Right cardiac atrium (tissue), 5 donors: ENCODE data around the gene SELPLG. TPM values are rescaled to one million over a fixed set of nuclear protein-coding genes. Genes with fewer than 3 reads are reported as not detected.

Experiments
- ATAC-seq, 2 donors: fragments of 200-7000 bp; cut with Tn5 transposase; one replicate each; pipeline versions ENCODE4 v1.8.0 to v1.9.1; 2020; ENCODE audit warnings: moderate library complexity in 2 of 2, mild to moderate bottlenecking in 1 of 2
- DNase-seq, 3 donors: peaks; one replicate each; pipeline ENCODE4 v3.0.0-alpha.2; 2020
- H3K27ac ChIP-seq: one replicate; pipeline ENCODE4 v1.5.1; 2013; ENCODE audit warnings: mild to moderate bottlenecking, low read length, control low read depth, moderate library complexity
- H3K27me3 ChIP-seq: one replicate; pipeline ENCODE4 v1.6.1; 2013; ENCODE audit not compliant: control insufficient read depth, insufficient read depth
- H3K4me1 ChIP-seq: one replicate; pipeline ENCODE4 v1.6.1; 2013; ENCODE audit warnings: low read length; ENCODE audit not compliant: control insufficient read depth, insufficient read depth
- H3K4me3 ChIP-seq: one replicate; pipeline ENCODE4 v1.5.1; 2013; ENCODE audit warnings: low read length, control low read depth
- H3K9me3 ChIP-seq: one replicate; pipeline ENCODE4 v1.6.1; 2013; ENCODE audit warnings: low read length; ENCODE audit not compliant: control insufficient read depth
- WGBS: extraction: QIAGEN DNeasy Blood & Tissue Kit; methylation state at CpG from one replicate; pipeline ENCODE4 v1.1.7; 2013; 5-methylcytosine and 5-hydroxymethylcytosine counted together
- intact Hi-C, 4 donors: fragments of 100-400 bp; cut with DNase I; formaldehyde crosslinking; loops; one replicate each; pipeline versions ENCODE4 v1.11.0 to v1.14.0; 2022 to 2023
- polyA plus RNA-seq: library from polyadenylated mRNA; stranded (reverse); fragments of 200-250 nt; gene quantifications from one replicate; pipeline ENCODE4 v1.2.3, GENCODE V29; 2013
- total RNA-seq, 4 donors: library from RNA; stranded (reverse); fragmentation: NEBNext Ultra II Directional; extraction: Animal tissue kit (Norgen Biotek cat#: 25700); gene quantifications; one replicate each; pipeline ENCODE4 v1.2.1, GENCODE V29; 2021
- donor health status: healthy with polysubstance abuse.
- donor health status: DM: no; HTN: yes; CAD: no.
- donor health status: DM: no; HTN: no; CAD: no.
- donor health status: DM: no; HTN: yes; CAD: no; lungs with severe emphysema.
- donor health status: DM: yes; HTN: yes; CAD: no.

SELPLG gene
- total and polyA plus RNA-seq, 5 donors, result 1.9 to 6.2 (median 3.8) TPM

GRCh38 chr12:108586306-108586705 lies 47.4 kb downstream of the SELPLG start:
- no peaks in the 10 kb centered on the region for H3K27me3 ChIP-seq
- H3K4me3 ChIP-seq, result no peak overlapping the region
- H3K9me3 ChIP-seq, result no peaks in the 10 kb centered on the region
- 89% methylated on average over 11 of the region's 11 CpGs for WGBS
- intact Hi-C loops, result no loop called here
- H3K27ac ChIP-seq, result no peak overlapping the region
- no peak for DNase-seq
- no peak for ATAC-seq
- H3K4me1 ChIP-seq, result no peaks in the 10 kb centered on the region

DNA sequence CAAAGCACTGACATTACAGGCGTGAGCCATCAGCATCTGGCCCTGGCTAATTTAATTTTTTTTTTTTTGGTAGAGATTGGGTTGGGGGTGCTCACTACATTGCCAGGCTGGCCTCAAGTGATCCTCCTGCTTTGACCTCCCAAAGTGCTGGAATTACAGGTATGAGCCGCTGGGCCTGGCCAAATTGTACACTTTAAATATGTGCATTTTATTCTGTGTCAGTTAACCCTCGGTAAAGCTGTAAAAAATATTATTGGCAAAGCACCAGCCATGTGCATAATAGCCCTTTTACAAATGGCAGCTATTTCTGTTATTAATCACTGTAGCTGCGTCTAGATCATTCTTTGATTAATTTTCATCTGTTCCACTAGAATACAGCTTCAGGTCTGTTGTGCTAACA lies 47.8 kb downstream of the SELPLG start:
- 57% methylated on average over 4 of the region's 4 CpGs for WGBS
- Histone ChIP-seq H3K4me3 (no peak overlapping the region), H3K9me3 (no peaks in the 10 kb centered on the region), H3K27me3 (no peaks in the 10 kb centered on the region), H3K27ac (no peak overlapping the region), H3K4me1 (no peaks in the 10 kb centered on the region)
- DNase-seq (no peak), ATAC-seq (no peak)
- intact Hi-C loops, result no loop called here

- no peaks in the 10 kb centered on the region for H3K27me3 ChIP-seq
- no peaks in the 10 kb centered on the region for H3K9me3 ChIP-seq
- no peak for DNase-seq
- intact Hi-C loops, result no loop called here
- no peak for ATAC-seq
- no peaks in the 10 kb centered on the region for H3K4me1 ChIP-seq
- no peak overlapping the region for H3K4me3 ChIP-seq
- no peak overlapping the region for H3K27ac ChIP-seq
- 78% methylated on average over 3 of the region's 3 CpGs for WGBS
Measured at GRCh38 chr12:108584456-108585065, 49.1 kb downstream of the SELPLG start.

- WGBS, result 56% methylated on average over 7 of the region's 7 CpGs
- Histone ChIP-seq H3K27ac (no peak overlapping the region), H3K4me3 (no peak overlapping the region), H3K4me1 (no peaks in the 10 kb centered on the region), H3K27me3 (no peaks in the 10 kb centered on the region), H3K9me3 (no peaks in the 10 kb centered on the region)
- no peak for ATAC-seq
- no peak for DNase-seq
- intact Hi-C loops, result no loop called here
Measured at GRCh38 chr12:108583991-108584390, 49.7 kb downstream of the SELPLG start.

- Histone ChIP-seq H3K4me3 (no peak overlapping the region), H3K9me3 (no peaks in the 10 kb centered on the region), H3K4me1 (no peaks in the 10 kb centered on the region), H3K27ac (no peak overlapping the region), H3K27me3 (no peaks in the 10 kb centered on the region)
- ATAC-seq (no peak), DNase-seq (no peak)
- 78% methylated on average over 10 of the region's 10 CpGs for WGBS
- intact Hi-C loops, result no loop called here
Measured at GRCh38 chr12:108582978-108583770, 50.5 kb downstream of the SELPLG start.

DNA sequence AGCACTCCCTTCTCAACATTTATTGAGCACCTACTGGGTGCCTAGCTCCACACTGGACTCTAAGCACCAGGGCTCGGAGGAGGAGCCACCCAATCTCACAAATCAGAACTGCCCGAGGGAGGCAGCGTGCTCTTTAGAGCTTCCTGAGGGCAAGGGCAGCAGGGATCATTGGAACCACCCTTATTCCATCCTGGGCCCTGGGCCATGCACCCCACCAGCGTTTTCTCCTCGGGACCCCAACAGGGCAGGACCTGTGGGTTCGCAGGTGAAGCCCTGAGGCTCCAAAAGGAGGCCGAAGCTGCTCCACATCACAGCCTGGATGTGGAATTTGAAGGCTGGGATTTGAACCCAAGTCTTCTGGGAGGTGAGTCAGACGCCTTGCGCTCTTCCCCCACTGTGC lies 51.2 kb downstream of the SELPLG start:
- 88% methylated on average over 9 of the region's 9 CpGs for WGBS

DNA sequence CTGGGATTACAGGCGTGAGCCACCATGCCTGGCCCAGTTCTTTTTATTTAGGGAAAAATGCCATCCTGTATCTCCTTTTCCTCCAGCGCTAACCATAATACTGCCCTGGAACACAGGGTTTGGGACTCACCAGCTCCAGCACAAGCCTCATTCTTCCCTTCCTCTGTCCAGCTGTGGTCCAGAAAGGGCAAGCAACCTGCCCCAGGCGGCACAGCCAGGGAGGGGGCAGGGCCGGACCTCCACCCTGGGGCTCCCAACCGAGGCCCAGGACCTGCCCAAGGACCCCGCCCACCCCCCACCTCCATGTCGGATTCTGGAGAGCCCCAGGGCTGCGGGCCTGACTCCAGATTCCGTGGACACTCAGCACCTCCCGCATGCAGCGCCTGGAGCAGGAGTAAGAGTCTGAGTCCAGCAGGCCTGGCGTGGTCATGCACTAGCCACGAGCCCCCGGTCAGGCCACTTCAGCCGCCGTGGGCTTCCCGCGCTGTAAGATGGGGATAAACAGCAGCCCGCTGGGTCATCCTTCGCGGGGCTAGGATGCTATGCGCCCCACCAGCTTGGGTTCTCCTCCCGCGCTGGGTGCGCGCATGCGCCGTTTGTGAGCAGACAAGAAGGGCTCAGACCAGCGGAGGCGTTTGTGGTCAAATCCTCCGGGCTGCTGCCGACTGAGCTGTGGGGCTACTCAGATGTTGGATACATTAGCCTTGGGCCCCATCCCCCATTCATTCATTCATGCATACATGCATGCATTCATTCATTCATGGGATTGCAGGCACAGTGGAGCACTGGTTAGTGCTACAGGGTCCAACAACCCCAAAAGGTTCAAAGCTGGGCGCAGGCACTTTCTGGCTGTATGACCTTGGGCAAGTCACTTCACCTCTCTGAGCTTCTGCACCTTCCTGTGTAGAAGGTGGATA lies 52.1 kb downstream of the SELPLG start:
- WGBS, result 84% methylated on average over 33 of the region's 33 CpGs
- no peaks in the 10 kb centered on the region for H3K9me3 ChIP-seq
- intact Hi-C loops, result no loop called here
- H3K27ac ChIP-seq, result no peak overlapping the region
- H3K27me3 ChIP-seq, result no peaks in the 10 kb centered on the region
- H3K4me1 ChIP-seq, result no peaks in the 10 kb centered on the region
- DNase-seq, result no peak
- H3K4me3 ChIP-seq, result no peak overlapping the region
- peak in 1 of 2 donors; percentile 10 for ATAC-seq

More for the DNA sequence above, 51.2 kb downstream of the SELPLG start:
- H3K27ac ChIP-seq, result no peak overlapping the region
- no peaks in the 10 kb centered on the region for H3K9me3 ChIP-seq
- H3K4me3 ChIP-seq, result no peak overlapping the region
- intact Hi-C loops, result no loop called here
- no peaks in the 10 kb centered on the region for H3K4me1 ChIP-seq
- no peaks in the 10 kb centered on the region for H3K27me3 ChIP-seq
- ATAC-seq (no peak), DNase-seq (no peak)

- no peak overlapping the region for H3K4me3 ChIP-seq
- H3K9me3 ChIP-seq, result no peaks in the 10 kb centered on the region
- no peak for DNase-seq
- intact Hi-C loops, result no loop called here
- H3K27ac ChIP-seq, result no peak overlapping the region
- no peaks in the 10 kb centered on the region for H3K27me3 ChIP-seq
- no peak for ATAC-seq
- 47% methylated on average over 3 of the region's 3 CpGs for WGBS
- no peaks in the 10 kb centered on the region for H3K4me1 ChIP-seq
Measured at GRCh38 chr12:108580531-108580930, 53.2 kb downstream of the SELPLG start.

DNA sequence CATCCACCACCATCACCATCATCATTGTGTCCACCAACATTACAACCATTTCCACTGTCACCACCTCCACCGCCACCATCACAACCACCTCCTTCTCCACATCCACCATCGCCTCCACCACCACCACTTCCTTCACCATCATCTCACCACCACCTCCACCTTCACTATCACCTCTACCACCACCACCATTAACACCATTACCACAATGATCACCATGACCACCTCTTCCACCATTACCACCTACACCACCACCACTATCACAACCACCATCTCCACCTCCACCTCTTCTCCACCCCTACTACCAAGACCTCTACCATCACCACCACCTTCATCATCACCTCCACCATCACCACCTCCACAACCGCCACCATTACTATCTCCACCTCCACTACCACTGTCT lies 54.9 kb downstream of the SELPLG start:
- Histone ChIP-seq H3K4me1 (no peaks in the 10 kb centered on the region), H3K27ac (no peak overlapping the region), H3K27me3 (no peaks in the 10 kb centered on the region), H3K4me3 (no peak overlapping the region), H3K9me3 (no peaks in the 10 kb centered on the region)
- DNase-seq (no peak), ATAC-seq (no peak)
- intact Hi-C loops, result loop anchor here in 2 of 4 donors (5.0 to 10.0 kb wide), 2 partner anchors 33 to 366 kb away; no protein-coding TSS in a partner anchor
- 98% methylated on average over 3 of the region's 3 CpGs for WGBS

DNA sequence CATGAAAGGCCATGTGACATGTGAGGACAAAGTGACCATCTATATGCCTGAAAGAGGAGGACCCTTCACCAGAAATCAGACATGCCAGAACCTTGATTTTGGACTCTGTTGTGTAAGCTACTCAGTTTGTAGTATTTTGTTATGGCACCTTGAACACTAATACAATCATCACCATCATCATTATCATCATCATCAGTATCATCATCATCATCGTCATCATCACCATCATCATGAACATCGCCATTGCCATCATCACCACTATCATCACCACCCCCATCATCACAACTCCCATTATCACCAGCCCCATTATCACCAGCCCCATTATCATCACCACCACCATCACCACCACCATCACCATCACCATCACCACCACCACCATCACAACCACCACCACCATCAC lies 55.4 kb downstream of the SELPLG start:
- ATAC-seq (no peak), DNase-seq (no peak)
- Histone ChIP-seq H3K4me3 (no peak overlapping the region), H3K4me1 (no peaks in the 10 kb centered on the region), H3K27me3 (no peaks in the 10 kb centered on the region), H3K27ac (no peak overlapping the region), H3K9me3 (no peaks in the 10 kb centered on the region)
- WGBS, result 99% methylated on average over 2 of the region's 2 CpGs
- intact Hi-C loops, result loop anchor here in 2 of 4 donors (5.0 to 10.0 kb wide), 2 partner anchors 34 to 367 kb away; no protein-coding TSS in a partner anchor

GRCh38 chr12:108577458-108577857 lies 56.2 kb downstream of the SELPLG start:
- Histone ChIP-seq H3K4me1 (no peaks in the 10 kb centered on the region), H3K27me3 (no peaks in the 10 kb centered on the region), H3K4me3 (no peak overlapping the region), H3K9me3 (no peaks in the 10 kb centered on the region), H3K27ac (no peak overlapping the region)
- no peak for ATAC-seq
- intact Hi-C loops, result loop anchor here in 2 of 4 donors (5.0 to 10.0 kb wide), 2 partner anchors 35 to 367 kb away; no protein-coding TSS in a partner anchor
- no peak for DNase-seq
